H9 (cell line): Measurements from ENCODE around the gene ARHGAP45. TPM values are rescaled to one million over a fixed set of nuclear protein-coding genes. Genes with fewer than 3 reads are reported as not detected.

Source experiments
- DNase-seq: peaks from one replicate; pipeline ENCODE4 v3.0.0-alpha.2; 2017
- H2AFZ ChIP-seq: one replicate; pipeline ENCODE4 v1.6.1; 2013; ENCODE audit warnings: mild to moderate bottlenecking, low read length, control low read depth, moderate library complexity
- H2AK5ac ChIP-seq: 2 replicates; pipeline ENCODE4 v1.6.1; 2013; ENCODE audit warnings: low read length, control low read depth, mixed read lengths; ENCODE audit not compliant: insufficient read length
- H2BK120ac ChIP-seq: one replicate; pipeline ENCODE4 v1.6.1; 2013; ENCODE audit warnings: low read depth, mild to moderate bottlenecking, low read length, control low read depth, inconsistent platforms; ENCODE audit not compliant: poor library complexity, severe bottlenecking
- H2BK12ac ChIP-seq: 2 replicates; pipeline ENCODE4 v1.6.1; 2013; ENCODE audit warnings: low read length, control low read depth, mixed read lengths, low read depth; ENCODE audit not compliant: insufficient read length
- H2BK15ac ChIP-seq: 2 replicates; pipeline ENCODE4 v1.6.1; 2013; ENCODE audit warnings: low read depth, low read length, control low read depth
- H2BK20ac ChIP-seq: one replicate; pipeline ENCODE4 v1.6.1; 2013; ENCODE audit warnings: low read depth, mild to moderate bottlenecking, low read length, control low read depth, inconsistent platforms; ENCODE audit not compliant: poor library complexity, severe bottlenecking
- H2BK5ac ChIP-seq: 2 replicates; pipeline ENCODE4 v1.6.1; 2013; ENCODE audit warnings: low read length, control low read depth, mixed read lengths; ENCODE audit not compliant: insufficient read length
- H3K14ac ChIP-seq: 2 replicates; pipeline ENCODE4 v1.6.1; 2013; ENCODE audit warnings: low read length, control low read depth; ENCODE audit not compliant: insufficient read depth
- H3K18ac ChIP-seq: 2 replicates; pipeline ENCODE4 v1.6.1; 2013; ENCODE audit warnings: low read depth, mild to moderate bottlenecking, mixed read lengths, low read length, control low read depth; ENCODE audit not compliant: insufficient read length
- H3K23ac ChIP-seq: 2 replicates; pipeline ENCODE4 v1.6.1; 2013; ENCODE audit warnings: low read length, control low read depth, mixed read lengths, low read depth; ENCODE audit not compliant: insufficient read length
- H3K23me2 ChIP-seq: 2 replicates; pipeline ENCODE4 v1.6.1; 2013; ENCODE audit warnings: low read depth, mild to moderate bottlenecking, mixed read lengths, low read length, control low read depth; ENCODE audit not compliant: insufficient read length, poor library complexity, severe bottlenecking
- H3K27ac ChIP-seq: 2 replicates; pipeline ENCODE4 v1.5.1; 2013; ENCODE audit warnings: low read length, control low read depth, mixed read lengths, low read depth; ENCODE audit not compliant: insufficient read length
- H3K27me3 ChIP-seq: 2 replicates; pipeline ENCODE4 v1.6.1; 2013; ENCODE audit warnings: low read length, control low read depth, inconsistent platforms; ENCODE audit not compliant: insufficient read depth
- H3K4ac ChIP-seq: 2 replicates; pipeline ENCODE4 v1.6.1; 2013; ENCODE audit warnings: low read depth, mild to moderate bottlenecking, control low read depth, inconsistent platforms, low read length, moderate library complexity
- H3K4me1 ChIP-seq: 2 replicates; pipeline ENCODE4 v1.6.1; 2013; ENCODE audit warnings: low read length, control low read depth, inconsistent platforms; ENCODE audit not compliant: insufficient read depth
- H3K4me2 ChIP-seq: 2 replicates; pipeline ENCODE4 v1.6.1; 2013; ENCODE audit warnings: low read length, control low read depth, mixed read lengths; ENCODE audit not compliant: insufficient read length, insufficient read depth
- H3K56ac ChIP-seq: 2 replicates; pipeline ENCODE4 v1.6.1; 2013; ENCODE audit warnings: low read depth, mild to moderate bottlenecking, mixed read lengths, low read length, control low read depth; ENCODE audit not compliant: insufficient read length
- H3K79me1 ChIP-seq: 2 replicates; pipeline ENCODE4 v1.6.1; 2013; ENCODE audit warnings: low read depth, mild to moderate bottlenecking, moderate library complexity, low read length, control low read depth, inconsistent platforms; ENCODE audit not compliant: insufficient read depth, poor library complexity, severe bottlenecking
- H3K79me2 ChIP-seq: 2 replicates; pipeline ENCODE4 v1.6.1; 2013; ENCODE audit warnings: low read length, control low read depth, inconsistent platforms; ENCODE audit not compliant: insufficient read depth
- H3K9ac ChIP-seq: 2 replicates; pipeline ENCODE4 v1.6.1; 2013; ENCODE audit warnings: low read length, control low read depth, mixed read lengths; ENCODE audit not compliant: insufficient read length; ENCODE audit errors: extremely low read depth
- H3K9me3 ChIP-seq: one replicate; pipeline ENCODE4 v1.6.1; 2013; ENCODE audit warnings: low read depth, low read length, inconsistent platforms; ENCODE audit not compliant: control insufficient read depth
- H3T11ph ChIP-seq: one replicate; pipeline ENCODE4 v1.6.1; 2013; ENCODE audit warnings: mild to moderate bottlenecking, low read length, control low read depth, inconsistent platforms
- H4K20me1 ChIP-seq: one replicate; pipeline ENCODE4 v1.6.1; 2013; ENCODE audit not compliant: control insufficient read depth, insufficient read length, insufficient read depth
- H4K5ac ChIP-seq: 2 replicates; pipeline ENCODE4 v1.6.1; 2013; ENCODE audit warnings: low read depth, mild to moderate bottlenecking, mixed read lengths, low read length, control low read depth; ENCODE audit not compliant: insufficient read length
- H4K8ac ChIP-seq: replicated peaks from 2 replicates; pipeline ENCODE4 v1.6.1; 2013; ENCODE audit warnings: low read length, control low read depth, mixed read lengths, low read depth; ENCODE audit not compliant: insufficient read length
- H4K91ac ChIP-seq: 2 replicates; pipeline ENCODE4 v1.6.1; 2013; ENCODE audit warnings: low read depth, mild to moderate bottlenecking, moderate library complexity, mixed read lengths, low read length, control low read depth; ENCODE audit not compliant: insufficient read length
- H3K27ac Mint-ChIP-seq, 3 experiments: 2 replicates in 2 of 3; 3 replicates in 1 of 3; pipeline ENCODE4 v1.8.0; 2020 to 2021; ENCODE audit warnings: mixed read lengths in 3 of 3, mild to moderate bottlenecking in 1 of 3, moderate library complexity in 1 of 3
- H3K27me3 Mint-ChIP-seq: 2 replicates; pipeline ENCODE4 v1.8.0; 2021; ENCODE audit warnings: low read depth, mild to moderate bottlenecking, moderate library complexity, mixed read lengths
- H3K36me3 Mint-ChIP-seq, 3 experiments: 2 replicates in 2 of 3; 3 replicates in 1 of 3; pipeline ENCODE4 v1.8.0; 2020 to 2021; ENCODE audit warnings: low read depth in 3 of 3, mixed read lengths in 3 of 3; ENCODE audit not compliant: insufficient read depth in 1 of 3
- H3K4me1 Mint-ChIP-seq, 2 experiments: 2 replicates each; pipeline ENCODE4 v1.8.0; 2020; ENCODE audit warnings: mixed read lengths in 2 of 2
- H3K4me3 Mint-ChIP-seq, 2 experiments: 2 replicates in 1 of 2; 3 replicates in 1 of 2; pipeline ENCODE4 v1.8.0; 2020 to 2021; ENCODE audit warnings: mild to moderate bottlenecking in 2 of 2, mixed read lengths in 2 of 2, moderate library complexity in 1 of 2
- H3K9me3 Mint-ChIP-seq, 2 experiments: 2 replicates in 1 of 2; 3 replicates in 1 of 2; pipeline ENCODE4 v1.8.0; 2020; ENCODE audit warnings: mild to moderate bottlenecking in 2 of 2, mixed read lengths in 2 of 2, moderate library complexity in 1 of 2
- CTCF ChIP-seq: fragments of 200-600 bp; sonication (generic); conservative IDR thresholded peaks from 3 replicates; pipeline ENCODE4 v1.8.0; 2021; ENCODE audit warnings: antibody characterized with exemption, mild to moderate bottlenecking
- WGBS: extraction: QIAGEN DNeasy Blood & Tissue Kit; methylation state at CpG from one replicate; pipeline ENCODE4 v1.1.7; 2013; ENCODE audit warnings: missing lambda C conversion rate, low lambda C conversion rate, mixed read lengths; ENCODE audit not compliant: insufficient read length; ENCODE audit errors: extremely low coverage; 5-methylcytosine and 5-hydroxymethylcytosine counted together
- total RNA-seq: library from RNA; stranded (reverse); gene quantifications from 2 replicates; pipeline ENCODE4 v1.2.1, GENCODE V29; 2021

Gene ARHGAP45
- total RNA-seq, 1 experiment from 2014 or later, result 39.8 TPM

- no peak overlapping the region for H2AK5ac ChIP-seq
- Mint-ChIP-seq H3K4me1 (peaks cover 4 to 11% of the 10 kb centered on the region in 2 experiments), H3K9me3 (no peaks in the 10 kb centered on the region), H3K4me3 (no peak overlapping the region), H3K27ac (no peak overlapping the region; a peak in 1 of 7 replicates), H3K27me3 (no peaks in the 10 kb centered on the region), H3K36me3 (peaks cover 3 to 13% (median 8%) of the 10 kb centered on the region in 3 experiments; a peak in 4 of 7 replicates)
- DNase-seq, result no peak
- no peak overlapping the region for H2BK20ac ChIP-seq
- H3K14ac ChIP-seq, result no peak overlapping the region
- WGBS, result no CpG with 5 or more reads among the region's 11 CpGs
- no peaks in the 10 kb centered on the region for H3K27me3 ChIP-seq
- H2BK12ac ChIP-seq, result no peak overlapping the region
- H3K23ac ChIP-seq, result no peak overlapping the region
- no peak overlapping the region for H4K91ac ChIP-seq
- no peaks in the 10 kb centered on the region; the same call in 1 of the 2 replicates for H3K4me1 ChIP-seq
- H4K5ac ChIP-seq, result no peak overlapping the region
- no peaks in the 10 kb centered on the region for H3K79me1 ChIP-seq
- no peak overlapping the region for H2BK15ac ChIP-seq
- no peak overlapping the region for H2AFZ ChIP-seq
- no peaks in the 10 kb centered on the region; the same call in 1 of the 2 replicates for H3K79me2 ChIP-seq
- no peak overlapping the region for H3K4me2 ChIP-seq
- H4K8ac ChIP-seq, result no peak overlapping the region
- no peak overlapping the region for H3K27ac ChIP-seq
- H2BK120ac ChIP-seq, result no peak overlapping the region
- no peak overlapping the region for H3K9ac ChIP-seq
- H3K18ac ChIP-seq, result no peak overlapping the region
- H3K56ac ChIP-seq, result no peak overlapping the region
- H4K20me1 ChIP-seq, result no peaks in the 10 kb centered on the region
- no peaks in the 10 kb centered on the region for H3K9me3 ChIP-seq
- H3K4ac ChIP-seq, result no peak overlapping the region
- no peaks in the 10 kb centered on the region for H3K23me2 ChIP-seq
- no peak overlapping the region for H2BK5ac ChIP-seq
- H3T11ph ChIP-seq, result no peak overlapping the region
- TF ChIP-seq CTCF, result no peak
Observed at GRCh38 chr19:1134431-1134830, 67.5 kb downstream of the ARHGAP45 start.
